GM18867 (cell line): Measurements from ENCODE around the gene NLGN4X.

ENCODE experiments used
- ATAC-seq: cut with Tn5 transposase; IDR thresholded peaks from one replicate; pipeline ENCODE4 v1.9.1; 2021; ENCODE audit warnings: mild to moderate bottlenecking, moderate library complexity; ENCODE audit not compliant: unreplicated experiment

Gene NLGN4X

GRCh38 chrX:6159468-6159867 is 69.2 kb downstream of the NLGN4X start:
- ATAC-seq = no peak

- ATAC-seq = no peak
Measured at GRCh38 chrX:6151971-6152370, 76.7 kb downstream of the NLGN4X start.

GRCh38 chrX:6149060-6149872 is 79.4 kb downstream of the NLGN4X start:
- ATAC-seq = no peak

GRCh38 chrX:6134255-6134654 is 94.4 kb downstream of the NLGN4X start:
- ATAC-seq = no peak

GRCh38 chrX:6132970-6133369 is 95.7 kb downstream of the NLGN4X start:
- ATAC-seq = no peak

GRCh38 chrX:6131287-6131686 is 97.4 kb downstream of the NLGN4X start:
- ATAC-seq = no peak

- ATAC-seq = no peak
Measured at GRCh38 chrX:6129195-6129594, 99.5 kb downstream of the NLGN4X start.

- ATAC-seq = no peak
Measured at GRCh38 chrX:6120329-6120728, 108.3 kb downstream of the NLGN4X start.

- ATAC-seq = peak; percentile 70
Measured at GRCh38 chrX:6095469-6095868, 133.2 kb downstream of the NLGN4X start.

- ATAC-seq = no peak
Measured at GRCh38 chrX:6074532-6074931, 154.1 kb downstream of the NLGN4X start.

GRCh38 chrX:6071731-6072130 is 156.9 kb downstream of the NLGN4X start:
- no peak for ATAC-seq

GRCh38 chrX:6067600-6067999 is 161.1 kb downstream of the NLGN4X start:
- ATAC-seq = no peak

GRCh38 chrX:6053141-6053540 is 175.5 kb downstream of the NLGN4X start:
- no peak for ATAC-seq

- ATAC-seq = no peak
Measured at GRCh38 chrX:6052111-6052745, 176.4 kb downstream of the NLGN4X start.

GRCh38 chrX:6049132-6049531 is 179.5 kb downstream of the NLGN4X start:
- no peak for ATAC-seq

- no peak for ATAC-seq
Measured at GRCh38 chrX:6041630-6042029, 187.0 kb downstream of the NLGN4X start.

GRCh38 chrX:6029014-6029413 is 199.7 kb downstream of the NLGN4X start:
- ATAC-seq = no peak

- ATAC-seq = no peak
Measured at GRCh38 chrX:6026980-6027379, 201.7 kb downstream of the NLGN4X start.

GRCh38 chrX:6026429-6026828 is 202.2 kb downstream of the NLGN4X start:
- ATAC-seq = no peak

GRCh38 chrX:6024204-6024603 is 204.5 kb downstream of the NLGN4X start:
- no peak for ATAC-seq

GRCh38 chrX:6021316-6022091 is 207.2 kb downstream of the NLGN4X start:
- ATAC-seq = peak; percentile 86

- ATAC-seq = no peak
Measured at GRCh38 chrX:6019076-6019475, 209.6 kb downstream of the NLGN4X start.
